GM21786 (cell line): Measurements from ENCODE around the gene CDKN2A.

Experiments used
- ATAC-seq: cut with Tn5 transposase; IDR thresholded peaks from one replicate; pipeline ENCODE4 v1.9.1; 2021; ENCODE audit not compliant: unreplicated experiment

CDKN2A gene

DNA sequence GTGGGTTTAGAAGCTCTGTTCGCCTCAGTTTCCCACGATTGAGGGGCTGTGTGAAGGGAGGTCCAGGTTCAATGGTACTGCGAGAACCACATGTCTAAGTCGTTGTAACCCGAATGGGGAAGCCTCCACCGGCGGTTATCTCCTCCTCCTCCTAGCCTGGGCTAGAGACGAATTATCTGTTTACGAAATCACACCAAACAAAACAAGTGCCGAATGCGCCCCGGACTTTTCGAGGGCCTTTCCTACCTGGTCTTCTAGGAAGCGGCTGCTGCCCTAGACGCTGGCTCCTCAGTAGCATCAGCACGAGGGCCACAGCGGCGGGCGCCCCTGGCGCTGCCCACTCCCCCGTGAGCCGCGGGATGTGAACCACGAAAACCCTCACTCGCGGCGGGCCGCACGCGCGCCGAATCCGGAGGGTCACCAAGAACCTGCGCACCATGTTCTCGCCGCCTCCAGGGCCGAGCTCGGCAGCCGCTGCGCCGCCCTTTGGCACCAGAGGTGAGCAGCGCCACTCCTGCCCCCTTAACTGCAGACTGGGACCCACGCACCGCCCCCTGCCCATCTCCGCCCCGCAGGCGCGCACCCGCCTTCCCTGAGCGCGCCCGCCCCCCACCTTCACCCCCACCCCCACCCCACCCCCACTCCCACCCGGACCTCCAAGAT is at the start of gene CDKN2A:
Gene CDKN2A, minus strand, starts transcription at position 500 of the 663 bp plus-strand sequence.
- peak; percentile 34 for ATAC-seq

DNA sequence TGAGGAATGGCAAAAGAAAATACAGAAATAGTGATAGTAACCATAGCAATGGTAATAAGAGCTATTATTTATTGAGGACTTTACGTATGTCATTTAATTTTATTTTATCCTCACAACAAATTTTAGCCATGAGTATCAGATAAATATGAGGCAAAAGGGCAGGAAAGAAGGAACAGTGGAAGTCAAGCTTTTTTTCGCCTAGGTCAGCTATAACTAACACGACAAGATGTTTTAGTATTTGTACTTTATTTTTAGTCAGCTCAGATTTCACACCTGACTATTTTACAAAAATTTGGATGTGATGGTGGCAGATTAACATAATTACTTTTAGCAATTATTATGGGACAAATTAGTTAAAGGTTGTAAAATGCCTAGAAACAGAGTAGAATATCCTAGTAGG is 49.7 kb upstream of the CDKN2A start:
- ATAC-seq: no peak

DNA sequence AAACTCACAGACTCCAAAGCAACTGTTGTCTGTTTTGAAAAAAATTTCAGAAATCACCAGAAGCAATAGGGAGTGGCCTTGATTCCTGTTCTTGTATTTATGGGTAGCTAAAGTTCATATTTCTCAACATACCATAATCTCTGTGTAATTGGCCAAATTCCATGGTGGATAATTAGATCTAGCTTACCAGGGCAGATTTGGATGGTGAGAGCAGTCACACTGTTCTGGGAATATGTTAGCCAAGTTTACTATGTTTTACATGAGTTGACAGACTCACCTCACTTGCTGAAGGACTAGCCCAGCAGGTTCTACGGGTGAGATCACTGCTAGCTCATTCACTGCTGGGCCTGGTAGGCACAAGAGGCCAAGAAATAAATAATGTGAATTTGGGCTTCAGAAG is 47.6 kb upstream of the CDKN2A start:
- ATAC-seq: no peak

DNA sequence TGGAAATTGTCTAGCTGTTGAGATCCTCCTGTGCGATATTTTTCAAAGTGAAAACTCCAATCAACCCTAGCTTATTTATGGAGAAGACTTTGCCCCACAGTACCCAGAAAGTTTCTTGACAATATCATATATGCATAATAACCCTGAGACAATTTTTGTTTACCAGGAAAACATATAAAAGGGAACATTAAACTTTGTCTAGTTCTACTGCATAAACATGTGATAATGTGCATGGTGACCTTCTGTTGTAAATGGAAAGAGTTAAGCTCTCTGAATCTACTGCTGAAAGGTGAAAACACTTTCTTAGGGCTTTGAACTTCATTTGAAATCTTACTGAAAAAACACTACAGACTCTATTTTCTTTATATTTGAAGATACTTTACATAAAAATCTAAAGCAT is 47.2 kb upstream of the CDKN2A start:
- no peak for ATAC-seq

DNA sequence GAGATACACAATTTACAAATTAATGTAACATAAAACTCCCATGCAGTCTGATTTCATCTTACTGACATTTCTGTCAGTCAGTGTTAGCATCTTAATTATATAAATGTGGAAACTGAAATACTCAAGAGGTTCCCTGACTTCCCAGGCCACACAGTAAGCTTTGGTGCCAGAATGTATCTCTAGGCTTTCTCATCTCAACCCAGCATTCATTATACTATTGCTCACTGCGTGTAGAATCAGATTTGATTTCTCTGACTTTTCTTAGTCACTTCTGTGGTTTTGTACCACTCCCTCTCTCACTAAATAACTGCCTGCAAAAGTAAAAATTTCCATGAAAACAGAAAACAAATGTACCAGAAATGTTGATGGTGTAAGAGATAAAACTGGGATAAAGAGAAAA is 46.6 kb upstream of the CDKN2A start:
- ATAC-seq: no peak

DNA sequence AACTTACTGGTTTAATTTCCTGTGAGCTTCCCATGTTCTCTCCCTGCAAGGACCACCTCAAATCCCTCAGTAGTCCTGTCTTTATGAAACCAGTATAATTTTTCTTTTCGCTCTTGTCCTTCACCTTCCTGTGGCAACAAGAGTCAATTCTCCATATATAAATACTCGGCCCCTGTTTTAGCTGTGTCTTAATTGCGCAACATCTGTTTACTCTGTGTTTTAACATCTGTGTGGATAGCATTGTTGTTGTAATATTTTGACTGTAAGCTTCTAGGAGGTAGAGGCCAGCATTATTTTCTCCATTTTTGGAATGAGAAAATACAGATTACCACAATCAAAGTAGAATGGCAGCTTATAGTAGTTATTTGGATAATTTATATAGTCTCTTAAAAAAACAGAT is 45.1 kb upstream of the CDKN2A start:
- no peak for ATAC-seq

DNA sequence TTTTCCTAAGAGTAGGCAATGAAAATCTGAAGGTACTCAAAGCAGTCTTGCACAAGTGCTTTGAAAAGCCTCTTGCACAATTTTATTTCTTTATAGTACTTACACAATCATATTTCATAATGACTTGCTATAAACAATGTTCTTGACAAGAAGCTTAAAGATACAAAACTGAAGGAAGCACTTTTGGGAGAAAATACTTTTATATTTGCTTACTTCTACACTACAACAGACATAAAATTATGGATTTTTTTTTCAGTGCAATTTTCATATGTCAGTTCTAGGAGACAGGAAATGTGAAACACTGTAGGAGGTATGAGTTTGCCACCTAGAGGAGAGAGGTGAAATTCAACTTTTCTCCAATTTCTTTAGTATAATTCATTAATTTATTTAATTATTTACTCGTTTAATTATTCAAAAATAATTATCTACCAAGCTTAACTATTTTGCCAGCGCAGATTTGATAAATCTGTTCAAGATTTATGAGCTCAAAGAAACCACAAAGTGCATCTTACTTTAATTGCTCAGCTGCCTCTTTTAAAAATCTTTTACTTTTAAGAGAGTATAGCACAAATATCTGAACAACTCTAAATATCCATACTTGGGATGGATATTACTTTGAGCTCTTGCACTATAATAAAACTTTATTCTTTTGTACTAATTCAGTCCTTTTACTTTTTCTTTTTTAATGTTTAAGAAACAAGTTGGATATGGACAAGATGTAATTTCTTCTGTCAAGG is 43.9 kb upstream of the CDKN2A start:
- no peak for ATAC-seq

DNA sequence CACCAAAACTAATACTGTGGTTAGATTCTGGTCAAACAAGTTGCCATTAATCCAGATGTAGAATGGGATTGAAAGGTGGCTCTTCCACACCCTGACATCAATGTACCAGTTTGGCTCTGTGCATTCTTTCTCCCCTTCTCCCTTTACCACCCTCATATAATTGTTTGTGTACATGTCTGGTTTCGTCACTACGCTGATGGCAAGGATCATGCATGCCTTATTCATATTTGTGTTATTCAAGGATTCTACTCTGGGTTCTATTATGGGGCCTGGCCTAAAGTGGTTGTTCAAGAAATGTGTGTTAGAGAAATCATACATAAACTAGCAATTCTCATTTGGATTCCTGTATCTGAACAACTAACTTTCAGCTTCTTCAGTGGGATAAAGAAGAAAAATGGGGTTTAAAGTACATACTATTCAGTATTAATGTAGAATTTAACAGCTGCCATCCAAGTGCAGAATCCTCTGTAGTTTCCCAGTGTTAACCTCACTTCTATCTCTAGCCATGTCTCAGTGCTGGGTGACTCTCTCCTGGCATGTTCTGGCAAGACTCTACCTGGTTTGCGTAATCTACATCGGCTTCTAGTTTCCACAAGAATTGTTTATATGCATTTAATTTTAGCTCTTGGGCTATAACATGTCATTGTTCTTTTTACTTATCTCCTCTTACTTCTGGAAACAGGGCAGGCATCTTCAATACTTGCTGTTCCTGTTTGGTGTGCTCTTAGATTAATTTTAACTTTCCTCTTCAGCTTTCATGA is 42.9 kb upstream of the CDKN2A start:
- ATAC-seq: no peak

DNA sequence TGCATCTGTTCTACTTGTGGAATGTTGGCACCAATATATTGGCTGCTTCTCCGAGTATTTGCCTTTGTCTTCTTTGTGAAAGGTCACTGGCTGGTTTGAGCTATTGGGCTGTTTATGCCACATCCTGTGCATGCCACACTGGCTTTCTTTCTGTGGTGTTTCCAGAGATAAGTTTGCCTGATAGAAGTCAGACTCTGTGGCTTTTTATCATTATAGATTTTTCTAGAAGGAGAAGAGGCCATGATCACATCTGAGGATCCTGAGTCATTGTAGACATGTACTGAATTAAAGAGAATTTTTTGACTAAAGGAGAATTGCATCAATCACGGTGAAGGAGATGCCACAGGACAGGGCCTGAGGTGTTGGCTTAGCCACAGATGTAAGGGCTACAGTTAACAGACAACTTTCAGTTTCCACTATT is 41.4 kb upstream of the CDKN2A start:
- no peak for ATAC-seq

DNA sequence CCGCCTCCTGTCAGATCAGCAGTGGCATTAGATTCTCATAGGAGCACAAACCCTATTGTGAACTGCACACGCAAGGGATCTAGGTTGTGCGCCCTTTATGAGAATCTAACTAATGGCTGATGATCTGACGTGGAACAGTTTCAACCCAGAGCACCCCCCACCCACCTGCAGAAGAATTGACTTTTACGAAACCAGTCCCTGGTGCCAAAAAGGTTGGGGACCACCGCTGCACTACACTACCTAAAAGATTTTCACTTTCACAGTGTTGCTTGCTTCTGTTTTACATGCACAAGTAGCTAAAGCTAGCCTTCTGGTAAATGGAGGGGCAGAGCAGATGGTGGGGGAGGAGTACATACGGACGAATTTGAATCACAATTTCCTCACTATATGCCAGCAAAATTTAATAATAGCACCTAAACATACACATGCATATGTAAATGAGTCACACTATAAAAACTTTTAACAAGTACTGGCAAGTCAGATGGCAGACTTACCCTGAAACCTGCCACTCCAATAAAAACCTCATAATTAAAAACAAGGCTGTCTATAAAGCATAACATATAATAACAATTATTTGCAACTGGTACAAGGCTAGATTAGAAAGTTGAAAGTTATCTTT is 38.9 kb upstream of the CDKN2A start:
- no peak for ATAC-seq

DNA sequence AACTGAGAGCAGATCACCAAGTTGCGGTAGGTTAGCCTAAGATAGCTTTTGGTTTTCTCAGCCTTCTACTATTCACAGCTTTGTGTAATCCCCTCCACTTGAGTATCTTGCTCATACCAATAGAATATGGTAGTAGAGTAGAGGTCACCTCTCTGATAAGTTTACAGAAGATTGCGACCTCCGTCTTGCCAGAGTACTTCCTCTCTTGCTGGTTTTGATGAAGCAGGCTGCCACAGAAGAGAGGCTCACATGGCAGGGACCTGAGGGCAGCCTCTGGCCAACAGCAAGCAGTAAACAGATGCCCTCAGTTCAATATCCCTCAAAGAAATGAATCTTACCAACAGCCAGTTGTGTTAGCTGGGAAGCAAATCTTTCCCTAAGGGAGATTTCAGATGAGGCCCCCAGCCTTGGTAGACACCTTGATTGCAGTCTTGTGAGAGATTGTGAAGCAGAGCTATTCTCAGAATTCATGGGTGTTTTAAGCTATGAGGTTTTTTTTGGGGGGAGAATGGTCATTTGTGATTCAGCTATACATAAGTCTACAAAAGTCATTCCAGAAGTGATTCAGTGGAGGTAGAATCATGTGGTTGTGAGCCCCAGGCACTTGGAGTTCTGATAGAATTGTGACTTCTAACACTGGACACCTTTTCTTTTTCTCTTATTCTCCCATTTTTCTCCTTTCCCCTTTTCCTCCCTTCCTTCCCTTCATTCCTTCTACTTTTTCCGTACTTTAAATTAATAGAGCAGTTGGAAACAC is 37.6 kb upstream of the CDKN2A start:
- no peak for ATAC-seq

DNA sequence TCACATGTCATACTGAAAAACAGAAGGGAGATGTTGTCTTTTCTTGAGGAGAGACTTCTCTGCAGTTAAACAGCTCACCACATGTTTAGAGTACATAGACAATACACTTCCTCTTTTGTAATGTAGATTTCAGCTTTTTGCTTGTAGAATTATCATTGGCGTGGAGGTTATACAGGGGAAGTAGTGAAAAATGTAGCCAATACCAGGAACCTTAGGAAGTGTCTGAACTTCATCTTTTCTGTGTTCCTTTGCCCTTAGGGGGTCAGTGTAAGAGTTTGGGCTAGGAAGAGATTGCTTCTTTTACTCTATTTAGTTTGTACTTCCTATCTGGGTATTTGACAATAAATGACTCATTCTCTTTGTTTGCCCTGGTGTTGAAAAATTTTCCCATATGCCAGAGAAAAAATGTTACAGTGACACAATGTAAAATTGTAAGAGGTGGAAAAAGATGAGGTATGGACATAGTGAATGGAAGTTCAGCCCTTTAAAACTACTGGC is 36.0 kb upstream of the CDKN2A start:
- peak; percentile 89 for ATAC-seq

DNA sequence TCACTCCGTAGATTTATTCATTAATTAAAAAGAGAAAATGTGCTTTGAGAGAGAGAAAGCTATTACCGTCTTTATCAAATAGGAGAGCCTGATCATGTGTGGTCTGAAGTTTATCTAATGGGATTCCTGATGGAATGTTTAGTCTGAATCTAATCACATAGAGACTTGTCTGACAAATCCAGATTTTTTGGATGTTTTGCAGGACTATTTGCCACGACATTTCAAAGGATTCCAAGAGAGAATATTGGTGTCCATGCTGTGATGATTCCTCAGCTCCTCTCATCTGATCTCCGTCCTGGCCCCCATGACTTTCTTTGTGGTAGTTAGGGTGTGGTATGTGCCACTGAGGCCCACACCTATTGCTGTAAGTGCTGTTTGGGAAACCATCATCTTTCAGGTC is 35.0 kb upstream of the CDKN2A start:
- ATAC-seq: no peak

DNA sequence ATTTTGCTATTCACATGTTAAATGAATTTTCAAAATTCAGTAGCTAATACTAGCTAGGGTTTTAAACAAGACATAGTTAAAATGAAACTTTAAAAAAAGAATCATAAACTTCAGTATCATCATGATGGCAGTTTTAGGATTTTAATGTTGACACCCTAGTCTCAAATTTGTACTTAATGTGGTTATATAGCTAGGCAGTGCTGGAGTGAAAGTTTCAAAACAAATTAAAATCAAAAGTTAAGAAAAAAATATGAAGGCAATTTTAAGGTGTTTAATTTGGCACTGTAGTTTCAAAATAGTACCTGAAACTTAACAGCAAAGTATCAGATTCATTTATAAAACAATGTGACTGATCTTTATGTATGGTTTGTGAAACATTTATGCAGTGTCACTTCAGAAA is 34.2 kb upstream of the CDKN2A start:
- ATAC-seq: no peak

DNA sequence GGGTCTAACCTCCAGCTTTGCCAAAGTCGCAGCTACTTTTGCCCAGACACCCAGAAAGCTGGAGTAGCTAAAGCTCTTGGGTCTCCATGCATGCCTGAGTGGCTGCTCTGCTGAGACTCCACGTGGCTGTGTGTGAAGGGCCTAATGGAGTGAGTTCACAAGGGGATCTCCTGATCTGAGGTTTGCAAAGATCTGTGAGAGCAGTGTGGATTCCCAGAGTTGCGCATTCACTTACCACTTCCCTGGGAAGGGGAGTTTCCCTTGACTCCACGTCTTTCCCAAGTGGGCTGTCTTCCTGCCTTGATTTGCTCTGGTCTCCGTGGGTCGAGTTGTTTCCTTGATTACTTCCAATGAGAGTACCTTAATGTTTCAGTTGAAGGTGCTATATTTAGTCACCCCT is 32.5 kb upstream of the CDKN2A start:
- ATAC-seq: no peak

DNA sequence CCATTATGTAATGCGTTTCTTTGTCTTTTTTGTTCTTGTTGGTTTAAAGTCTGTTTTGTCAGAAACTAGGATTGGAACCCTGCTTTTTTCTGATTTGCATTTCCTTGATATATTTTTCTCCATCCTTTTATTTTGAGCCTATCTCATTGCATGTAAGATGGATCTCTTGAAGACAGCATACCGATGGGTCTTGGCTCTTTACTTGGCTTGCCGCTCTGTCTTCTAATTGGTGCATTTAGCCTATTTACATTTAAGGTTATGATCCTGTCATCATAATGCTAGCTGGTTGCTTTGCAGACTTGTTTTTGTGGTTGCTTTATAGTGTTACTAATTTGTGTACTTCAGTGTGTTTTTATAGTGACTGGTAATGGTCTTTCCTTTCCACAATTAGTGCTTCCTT is 28.2 kb upstream of the CDKN2A start:
- no peak for ATAC-seq

DNA sequence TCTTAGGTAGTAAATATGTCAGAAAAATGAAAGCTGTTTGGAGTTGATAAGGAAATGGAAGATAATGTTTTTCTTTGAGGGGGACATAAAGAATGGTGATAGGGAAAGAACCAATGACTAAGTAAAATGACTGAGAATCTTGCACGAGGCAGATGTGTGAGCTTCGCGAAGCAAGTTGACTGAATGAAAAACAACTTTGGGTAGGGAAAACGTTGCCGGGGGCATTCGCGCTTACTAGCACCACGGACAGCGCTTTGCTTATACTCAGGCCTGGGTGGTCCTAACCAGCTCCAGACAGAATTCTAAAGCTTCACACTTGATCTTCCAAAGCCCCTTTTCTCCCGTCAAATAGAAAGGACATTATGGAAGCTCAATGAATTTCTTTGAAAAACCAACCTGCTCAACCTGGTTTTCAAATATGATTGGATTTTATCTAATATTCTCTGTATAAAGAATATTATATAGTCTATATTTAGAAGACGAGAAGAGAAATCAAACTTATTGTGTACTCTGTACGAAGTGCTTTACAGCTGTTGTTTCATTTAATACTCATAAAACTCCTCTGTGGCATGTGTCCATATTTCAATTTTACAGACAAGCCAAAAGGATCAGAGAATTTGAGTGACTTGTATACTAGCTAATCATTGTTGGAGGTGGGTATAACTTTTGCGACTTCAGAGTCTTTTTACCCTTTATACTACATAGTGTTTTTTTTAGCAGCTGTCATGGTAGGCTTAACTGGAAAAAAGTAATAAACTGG is 16.9 kb upstream of the CDKN2A start:
- ATAC-seq: no peak

DNA sequence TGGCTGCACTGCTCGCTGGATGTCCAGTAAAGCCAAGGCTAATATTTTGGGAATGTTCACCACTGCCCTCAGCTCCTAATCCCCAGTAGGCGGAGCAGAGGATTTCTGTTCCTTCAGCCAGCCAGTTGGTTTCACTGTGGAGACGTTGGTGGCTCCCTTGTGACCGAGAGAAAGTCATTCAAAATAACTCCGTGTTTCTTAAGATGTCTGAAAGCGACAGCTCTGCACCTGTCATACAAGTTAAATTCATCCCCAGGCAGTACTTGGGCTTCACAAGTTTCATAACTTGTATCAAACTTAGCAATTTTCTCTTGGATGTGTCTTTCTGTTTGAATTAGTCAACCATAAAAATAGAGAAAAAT is 15.3 kb upstream of the CDKN2A start:
- ATAC-seq: peak; percentile 15

DNA sequence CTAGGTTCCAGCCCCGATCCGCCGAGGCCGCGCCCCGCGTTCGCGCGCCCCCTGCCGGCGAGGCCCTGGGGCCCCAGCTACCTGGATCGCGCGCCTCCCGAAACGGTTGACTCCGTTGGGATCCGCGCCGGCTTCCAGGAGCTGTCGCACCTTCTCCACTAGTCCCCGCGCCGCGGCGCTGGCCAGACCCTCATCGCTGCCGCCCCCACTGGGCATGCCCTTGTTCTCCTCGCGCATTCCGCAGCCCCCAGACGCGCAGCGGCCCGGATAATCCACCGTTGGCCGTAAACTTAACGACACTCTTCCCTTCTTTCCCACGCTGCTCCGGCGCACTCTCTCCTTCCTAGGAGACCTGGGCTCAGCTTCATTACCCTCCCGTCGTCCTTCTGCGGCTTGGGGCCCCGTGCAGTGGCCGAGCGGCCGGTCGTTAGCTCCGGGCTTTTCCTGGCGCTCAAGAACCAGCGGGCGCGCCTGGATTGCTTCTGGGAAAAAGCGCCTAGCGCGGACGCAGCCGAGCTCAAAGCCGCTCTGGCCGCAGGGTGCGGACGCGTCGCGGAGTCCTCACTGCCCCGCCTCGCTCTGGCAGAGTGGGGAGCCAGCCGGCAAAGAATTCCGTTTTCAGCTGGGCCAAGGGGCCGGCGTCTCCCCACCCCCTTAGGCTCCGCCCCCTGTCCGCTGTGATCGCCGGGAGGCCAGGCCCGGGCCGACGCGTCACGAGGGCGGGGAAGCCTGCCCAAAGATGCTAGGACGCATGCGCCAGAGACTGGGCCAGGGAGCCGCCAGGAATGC is 14.7 kb upstream of the CDKN2A start, which contains the start of gene CDKN2B:
Gene CDKN2B, minus strand, starts transcription at position 589 of the 789 bp plus-strand sequence. Its CDS starts 352 bp downstream, at position 237.
- peak; percentile 81 for ATAC-seq
